PC-3 (cell line): ENCODE data around the gene VPS9D1.

Source experiments
- CTCF ChIP-seq: fragments of 300-600 bp; sonication (generic); conservative IDR thresholded peaks from 2 replicates; pipeline ENCODE4 v1.5.1; 2017; ENCODE audit warnings: antibody characterized with exemption, low read depth, mild to moderate bottlenecking, low read length
- EZH2 ChIP-seq: fragments of 300-600 bp; sonication (generic); IDR thresholded peaks from one replicate; pipeline ENCODE4 v1.6.1; 2017; ENCODE audit warnings: antibody characterized with exemption, mild to moderate bottlenecking, low read length; ENCODE audit not compliant: unreplicated experiment
- EZH2phosphoT487 ChIP-seq: fragments of 300-600 bp; sonication (generic); IDR thresholded peaks from 2 replicates; pipeline ENCODE4 v1.6.1; 2018; ENCODE audit warnings: mild to moderate bottlenecking, antibody characterized with exemption, low read length, borderline replicate concordance

- TF ChIP-seq CTCF (no peak), EZH2 (no peak), EZH2phosphoT487 (no peak)
Measured at GRCh38 chr16:89748921-89749320, 28.2 kb upstream of the VPS9D1 start.
